AG10803 (cell line): Measurements from ENCODE around the gene PACS1.

Experiments used
- DNase-seq: peaks from one replicate; pipeline ENCODE4 v3.0.0; 2010; ENCODE audit warnings: low read depth
- H3K4me3 ChIP-seq: 2 replicates; pipeline ENCODE4 v1.5.1; 2011; ENCODE audit warnings: mild to moderate bottlenecking, low read length, control low read depth
- CTCF ChIP-seq: conservative IDR thresholded peaks from 2 replicates; pipeline ENCODE4 v1.5.1; 2011; ENCODE audit warnings: mild to moderate bottlenecking, low read length, control low read depth, inconsistent platforms

PACS1 gene

GRCh38 chr11:66035653-66036333 lies 34.3 kb upstream of the PACS1 start:
- no peak for TF ChIP-seq CTCF
- H3K4me3 ChIP-seq: no peak overlapping the region
- DNase-seq: no peak

GRCh38 chr11:66036334-66036710 lies 33.8 kb upstream of the PACS1 start:
- TF ChIP-seq CTCF: no peak
- DNase-seq: no peak

GRCh38 chr11:66037327-66037726 lies 32.7 kb upstream of the PACS1 start:
- DNase-seq: no peak
- TF ChIP-seq CTCF: no peak

More at GRCh38 chr11:66036334-66036710, 33.8 kb upstream of the PACS1 start:
- H3K4me3 ChIP-seq: no peak overlapping the region

GRCh38 chr11:66039765-66040164 lies 30.3 kb upstream of the PACS1 start:
- DNase-seq: no peak
- H3K4me3 ChIP-seq: no peak overlapping the region
- no peak for TF ChIP-seq CTCF

More at GRCh38 chr11:66037327-66037726, 32.7 kb upstream of the PACS1 start:
- H3K4me3 ChIP-seq: no peak overlapping the region

DNA sequence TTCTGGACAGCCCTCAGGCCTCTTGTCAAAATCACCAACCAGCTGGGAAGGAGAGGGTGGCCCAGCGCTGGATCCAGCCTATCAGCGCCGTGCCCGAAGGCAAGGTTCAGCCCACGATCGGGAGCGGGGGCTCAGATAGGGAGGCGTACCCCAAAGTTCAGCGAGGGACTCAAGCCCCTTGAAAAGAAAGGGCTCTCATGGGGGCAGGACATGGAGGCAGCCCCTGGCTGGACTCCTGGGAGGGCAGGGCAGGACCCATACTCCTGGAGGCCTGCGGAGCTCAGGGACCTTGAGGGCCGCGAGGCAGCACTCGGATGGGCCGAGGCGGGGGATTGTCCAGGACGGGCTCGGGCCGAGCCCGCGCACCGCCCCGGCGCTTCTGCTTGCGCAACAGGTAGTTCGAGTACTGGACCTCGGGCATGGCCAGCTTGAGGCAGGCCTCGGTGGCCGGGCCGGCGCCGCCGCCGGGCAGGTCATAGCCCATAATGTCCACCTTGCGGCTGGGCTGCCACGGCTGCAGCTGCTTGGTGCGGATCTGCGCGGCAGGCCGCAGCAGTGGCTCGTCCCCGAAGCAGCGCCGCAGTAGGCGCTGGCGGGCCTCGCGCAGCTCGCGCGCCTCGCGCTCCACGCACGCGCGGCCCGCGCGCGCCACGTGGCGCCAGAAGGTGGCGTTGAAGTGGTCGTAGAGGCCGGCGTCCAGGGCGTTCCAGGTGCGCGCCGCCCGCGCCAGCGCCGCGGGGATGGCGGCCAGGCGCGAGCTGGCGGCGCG lies 27.7 kb upstream of the PACS1 start:
- TF ChIP-seq CTCF: no peak
- H3K4me3 ChIP-seq: no peak overlapping the region
- no peak for DNase-seq

GRCh38 chr11:66042996-66043906 lies 26.8 kb upstream of the PACS1 start:
- no peak overlapping the region for H3K4me3 ChIP-seq
- no peak for TF ChIP-seq CTCF
- no peak for DNase-seq
